Stomach (tissue), 4 donors: ENCODE measurements around the gene LST1.

Experiments
- CTCF ChIP-seq, 7 experiments: fragments of 450-650 bp in 4 of 7; fragments of 200-600 bp in 3 of 7; sonication (generic) in 3 of 7; IDR thresholded peaks; one replicate each; pipeline ENCODE4 v1.5.1; 2016 to 2019; ENCODE audit warnings: antibody characterized with exemption in 7 of 7, control low read depth in 2 of 7, mild to moderate bottlenecking in 1 of 7
- EP300 ChIP-seq: sonication (generic); formaldehyde crosslinking; IDR thresholded peaks from one replicate; pipeline ENCODE4 v1.6.1; 2017; ENCODE audit warnings: antibody characterized with exemption
- POLR2A ChIP-seq, 4 donors: fragments of 450-650 bp; IDR thresholded peaks; one replicate each; pipeline ENCODE4 v1.6.1; 2016; ENCODE audit warnings: antibody characterized with exemption in 4 of 4, control low read depth in 2 of 4, mild to moderate bottlenecking in 1 of 4, moderate library complexity in 1 of 4
- POLR2AphosphoS5 ChIP-seq, 3 donors: sonication (generic); formaldehyde crosslinking; IDR thresholded peaks; one replicate each; pipeline ENCODE4 v1.6.1; 2016; ENCODE audit warnings: antibody characterized with exemption in 3 of 3

- TF ChIP-seq CTCF (IDR thresholded peaks at IDR 0.05) (no peak), POLR2A (IDR thresholded peaks at IDR 0.05) (no peak), POLR2AphosphoS5 (IDR thresholded peaks at IDR 0.05) (no peak), EP300 (no peak)
These were observed 7.6 kb upstream of the LST1 start for GRCh38 chr6:31578184-31579118.
